Measurements from ENCODE around the gene MAX. TPM values are rescaled to one million over a fixed set of nuclear protein-coding genes. Genes with fewer than 3 reads are reported as not detected.

Gene MAX, protein sequence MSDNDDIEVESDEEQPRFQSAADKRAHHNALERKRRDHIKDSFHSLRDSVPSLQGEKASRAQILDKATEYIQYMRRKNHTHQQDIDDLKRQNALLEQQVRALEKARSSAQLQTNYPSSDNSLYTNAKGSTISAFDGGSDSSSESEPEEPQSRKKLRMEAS
- polyA plus RNA-seq (2011; rRNA removed) (54.5 and 57.3 TPM in 2 replicates), polyA minus RNA-seq (2011; rRNA and poly(A)+ RNA removed) (39.6 and 59.4 TPM in 2 replicates)

DNA sequence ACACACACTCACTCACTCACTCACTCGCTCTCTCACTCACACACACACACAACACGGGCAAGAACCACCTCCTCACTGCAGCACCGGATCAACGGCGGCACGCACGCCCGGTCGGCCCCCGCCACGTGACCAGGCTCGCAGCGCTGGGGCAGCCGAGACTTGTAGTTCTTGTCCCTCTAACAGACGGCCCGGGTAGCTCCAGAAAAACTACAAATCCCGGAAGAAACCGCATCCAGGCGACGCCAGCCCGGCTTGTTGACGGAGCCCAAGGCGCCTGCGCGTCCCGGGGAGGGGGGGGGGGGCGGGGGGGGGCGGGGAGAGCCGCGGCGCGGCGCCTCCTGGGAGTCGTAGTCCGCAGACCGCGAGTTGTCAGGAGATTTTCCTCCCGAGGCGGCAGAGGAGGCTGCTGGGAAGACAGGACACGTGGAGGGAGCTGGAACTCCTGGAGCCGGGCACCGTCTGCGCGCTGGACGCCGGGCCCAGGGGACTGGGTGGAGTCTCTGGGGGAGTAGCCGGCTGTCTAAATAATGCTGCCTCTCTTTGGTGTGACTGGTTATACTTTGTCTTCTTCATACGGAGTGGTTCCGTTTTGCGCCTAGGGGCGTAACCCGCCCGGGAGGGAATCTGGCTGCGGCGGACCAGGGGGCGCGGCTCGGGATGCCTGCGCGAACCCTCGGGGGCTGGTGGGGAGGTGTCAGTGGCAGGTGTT is at the start of gene MAX:
MAX (minus strand) TSS at position 77 of the 709 bp plus-strand sequence. CDS start 178 bp downstream, outside the sequence.
- ChIA-PET POLR2A (interaction anchor here (0.6 to 1.1 kb wide), 4 partner anchors 10 to 1386 kb away, joined by 3 to 18 read pairs (median 7); no protein-coding TSS in a partner anchor), CTCF (interaction anchor here (1.3 kb wide), 1 partner anchor 14 kb away, joined by 4 read pairs; no protein-coding TSS in a partner anchor)
- DNase-seq (ENCODE audit: low read depth), result peak; percentile 92
- no peaks in the 10 kb centered on the region for H3K27me3 ChIP-seq (ENCODE audit: control insufficient read depth, insufficient read depth, low read length)
- no peaks in the 10 kb centered on the region; the same call in 1 of the 2 replicates for H3K36me3 ChIP-seq (ENCODE audit: control insufficient read depth, insufficient read depth, low read length)
- TF ChIP-seq, protein P1, sequence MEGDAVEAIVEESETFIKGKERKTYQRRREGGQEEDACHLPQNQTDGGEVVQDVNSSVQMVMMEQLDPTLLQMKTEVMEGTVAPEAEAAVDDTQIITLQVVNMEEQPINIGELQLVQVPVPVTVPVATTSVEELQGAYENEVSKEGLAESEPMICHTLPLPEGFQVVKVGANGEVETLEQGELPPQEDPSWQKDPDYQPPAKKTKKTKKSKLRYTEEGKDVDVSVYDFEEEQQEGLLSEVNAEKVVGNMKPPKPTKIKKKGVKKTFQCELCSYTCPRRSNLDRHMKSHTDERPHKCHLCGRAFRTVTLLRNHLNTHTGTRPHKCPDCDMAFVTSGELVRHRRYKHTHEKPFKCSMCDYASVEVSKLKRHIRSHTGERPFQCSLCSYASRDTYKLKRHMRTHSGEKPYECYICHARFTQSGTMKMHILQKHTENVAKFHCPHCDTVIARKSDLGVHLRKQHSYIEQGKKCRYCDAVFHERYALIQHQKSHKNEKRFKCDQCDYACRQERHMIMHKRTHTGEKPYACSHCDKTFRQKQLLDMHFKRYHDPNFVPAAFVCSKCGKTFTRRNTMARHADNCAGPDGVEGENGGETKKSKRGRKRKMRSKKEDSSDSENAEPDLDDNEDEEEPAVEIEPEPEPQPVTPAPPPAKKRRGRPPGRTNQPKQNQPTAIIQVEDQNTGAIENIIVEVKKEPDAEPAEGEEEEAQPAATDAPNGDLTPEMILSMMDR (IDR thresholded peaks at IDR 0.05; ENCODE audit: insufficient read depth, low read depth, low read length), result no peak
- H3K4me3 ChIP-seq (ENCODE audit: low read depth, low read length), result peak within 1 kb of the TSS; percentile 99

DNA sequence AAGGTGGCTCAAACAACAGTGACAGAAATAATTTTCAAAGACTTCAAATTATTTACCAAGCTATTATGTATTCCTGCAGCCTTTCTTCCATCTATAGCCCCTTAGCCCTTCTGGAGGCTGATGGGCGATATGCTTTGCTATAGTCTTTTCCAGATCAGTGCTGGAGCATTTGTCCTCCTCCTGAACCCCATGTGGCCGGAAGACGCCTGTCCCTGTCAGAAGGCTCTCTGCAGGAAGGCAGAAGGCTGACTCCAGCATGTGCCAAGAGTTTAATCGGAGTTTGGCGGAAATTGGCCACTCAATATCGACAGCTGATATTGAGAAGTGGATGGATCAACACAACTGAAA is 49.3 kb upstream of the MAX start:
- Histone ChIP-seq H3K27me3 (ENCODE audit: control insufficient read depth, insufficient read depth, low read length) (peaks cover 4% of the 10 kb centered on the region; the same call in 1 of the 2 replicates), H3K36me3 (ENCODE audit: control insufficient read depth, insufficient read depth, low read length) (no peaks in the 10 kb centered on the region), H3K4me3 (ENCODE audit: low read depth, low read length) (no peak overlapping the region)
- CTCF ChIA-PET, result interaction anchor here (1.4 kb wide), 1 partner anchor 11 kb away, joined by 4 read pairs; no protein-coding TSS in a partner anchor
- no peak for DNase-seq (ENCODE audit: low read depth)
- TF ChIP-seq, protein P1 (IDR thresholded peaks at IDR 0.05; ENCODE audit: insufficient read depth, low read depth, low read length), result no peak
- POLR2A ChIA-PET, result interaction anchor here (0.6 kb wide), 1 partner anchor 49 kb away, joined by 4 read pairs; the partner anchor contains the start of gene MAX

DNA sequence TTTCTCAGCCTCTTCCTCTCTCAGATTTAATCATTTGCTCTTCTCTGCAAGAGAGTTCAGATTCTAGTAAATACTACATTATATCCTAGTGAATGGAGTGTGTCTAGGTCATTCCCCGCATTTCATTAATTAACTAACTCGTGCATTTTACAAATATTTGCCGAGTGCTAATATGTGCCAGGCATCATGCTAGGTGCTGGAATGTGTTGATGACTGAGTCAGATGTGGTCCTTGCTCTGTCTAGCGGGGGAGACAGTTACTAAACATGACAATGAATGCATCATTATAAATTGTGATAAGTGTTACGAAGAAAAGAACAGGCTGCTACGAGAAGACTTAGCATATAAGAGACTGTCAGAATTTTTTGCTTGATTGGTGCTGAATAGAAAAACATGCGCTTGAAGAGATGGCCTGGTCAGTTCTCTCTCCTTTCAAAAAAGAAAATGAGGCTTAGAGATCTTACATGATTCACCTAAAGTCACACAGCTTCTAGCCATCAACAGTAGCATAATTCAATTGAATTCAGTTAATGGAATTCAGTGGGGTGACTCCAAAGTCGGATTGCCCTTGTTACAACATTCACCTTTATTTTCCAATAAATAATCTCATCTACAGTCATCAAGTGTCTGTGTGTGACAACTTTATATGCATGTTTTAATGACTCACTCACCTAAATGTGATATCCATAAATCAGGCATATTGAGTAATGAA is 48.7 kb upstream of the MAX start:
- ChIA-PET POLR2A (interaction anchor here (0.6 kb wide), 1 partner anchor 49 kb away, joined by 4 read pairs; the partner anchor contains the start of gene MAX), CTCF (no interaction called here)
- H3K4me3 ChIP-seq (ENCODE audit: low read depth, low read length), result no peak overlapping the region
- H3K27me3 ChIP-seq (ENCODE audit: control insufficient read depth, insufficient read depth, low read length), result peaks cover 4% of the 10 kb centered on the region; the same call in 1 of the 2 replicates
- TF ChIP-seq, protein P1 (IDR thresholded peaks at IDR 0.05; ENCODE audit: insufficient read depth, low read depth, low read length), result no peak
- no peaks in the 10 kb centered on the region for H3K36me3 ChIP-seq (ENCODE audit: control insufficient read depth, insufficient read depth, low read length)
- no peak for DNase-seq (ENCODE audit: low read depth)

DNA sequence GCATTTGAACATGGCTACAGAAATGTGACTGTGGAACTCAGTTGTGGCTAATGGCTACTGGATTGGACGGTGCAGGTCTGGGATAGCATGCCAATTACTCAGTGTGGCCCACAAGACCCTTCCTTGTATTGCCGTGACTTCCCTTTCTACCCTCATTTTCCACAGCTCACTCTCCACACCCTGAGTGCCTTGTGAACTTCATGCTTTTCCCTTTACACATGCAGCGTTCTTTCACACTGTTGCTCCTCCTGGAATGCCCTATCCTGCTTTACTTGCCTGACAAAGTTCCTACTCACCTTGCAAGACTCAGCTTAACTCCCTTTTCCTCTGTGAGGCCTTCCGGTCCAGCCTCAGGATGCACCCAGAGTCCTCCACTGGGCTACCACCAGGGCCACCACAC is 46.8 kb upstream of the MAX start:
- no peak for DNase-seq (ENCODE audit: low read depth)
- H3K36me3 ChIP-seq (ENCODE audit: control insufficient read depth, insufficient read depth, low read length), result no peaks in the 10 kb centered on the region
- CTCF ChIA-PET, result no interaction called here

More for the DNA sequence above, 46.8 kb upstream of the MAX start:
- Histone ChIP-seq H3K27me3 (ENCODE audit: control insufficient read depth, insufficient read depth, low read length) (peaks cover 12% of the 10 kb centered on the region), H3K4me3 (ENCODE audit: low read depth, low read length) (no peak overlapping the region)
- POLR2A ChIA-PET, result no interaction called here
- TF ChIP-seq, protein P1 (IDR thresholded peaks at IDR 0.05; ENCODE audit: insufficient read depth, low read depth, low read length), result no peak

All from BJ (cell line).